KG1 (cell line): ENCODE measurements around the gene APOA5.
"Not testable (repeated sequence)": the region's sequence is repeated elsewhere in the genome, so short reads cannot be mapped to it uniquely, and the experiment has no call there.

Experiments
- DNase-seq: peaks from one replicate; lab custom pipeline; 2025; lab: John Stamatoyannopoulos, UW

Gene APOA5

GRCh38 chr11:116827461-116827860 is 35.8 kb upstream of the APOA5 start:
- DNase-seq: no peak

DNA sequence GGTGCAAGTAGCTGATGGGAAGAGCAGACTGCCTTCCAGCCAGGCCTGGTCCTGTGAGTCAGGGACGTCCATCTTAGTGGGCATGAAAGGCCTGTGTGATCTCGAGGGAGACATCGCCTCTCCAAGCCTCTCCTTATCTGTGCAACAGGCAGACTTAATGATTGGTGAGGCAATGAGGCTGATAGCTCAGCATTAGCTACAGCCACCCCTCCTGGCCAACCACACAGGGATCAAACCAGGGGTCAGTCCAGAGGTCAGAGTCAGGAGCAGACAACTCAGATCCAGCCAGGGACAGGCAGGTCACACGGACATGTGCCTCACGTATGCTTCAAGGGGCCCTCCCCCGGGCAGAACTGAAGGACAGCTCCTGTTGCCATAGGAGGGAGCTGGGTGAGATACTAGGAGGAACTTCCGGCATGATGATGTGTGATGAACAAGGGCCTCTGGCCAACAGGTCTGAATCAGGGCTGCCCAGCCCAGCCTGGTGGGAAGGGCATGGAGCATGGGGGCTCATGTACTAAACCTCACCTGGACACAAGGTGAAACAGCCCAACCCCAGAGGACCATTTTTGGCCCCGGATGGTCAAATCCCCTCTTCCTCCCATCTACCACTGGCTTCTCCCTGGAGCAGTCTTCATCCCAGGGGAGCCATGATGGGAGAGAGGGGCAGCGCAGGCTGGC is 35.2 kb upstream of the APOA5 start:
- no peak for DNase-seq

- DNase-seq: no peak
Measured at GRCh38 chr11:116825854-116826750, 34.4 kb upstream of the APOA5 start.

DNA sequence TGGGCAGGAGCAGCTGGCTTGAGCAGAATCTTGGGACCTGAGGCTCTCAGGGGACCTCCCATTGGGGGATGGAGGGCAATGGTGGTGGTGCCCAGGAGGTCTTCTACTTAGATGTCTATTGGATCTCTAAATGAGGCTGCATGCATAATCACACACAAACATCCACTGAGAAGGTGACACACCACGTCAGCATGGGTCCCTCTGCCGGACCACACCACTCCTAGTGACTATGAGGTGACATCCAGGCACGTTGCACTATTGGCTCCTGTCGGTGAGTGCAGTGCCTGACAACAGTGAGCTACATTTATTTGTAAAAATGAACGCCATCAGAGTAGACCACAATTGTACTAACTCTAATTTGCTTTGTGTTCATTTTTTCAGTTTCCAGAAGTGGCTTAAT is 33.8 kb upstream of the APOA5 start:
- no peak for DNase-seq

DNA sequence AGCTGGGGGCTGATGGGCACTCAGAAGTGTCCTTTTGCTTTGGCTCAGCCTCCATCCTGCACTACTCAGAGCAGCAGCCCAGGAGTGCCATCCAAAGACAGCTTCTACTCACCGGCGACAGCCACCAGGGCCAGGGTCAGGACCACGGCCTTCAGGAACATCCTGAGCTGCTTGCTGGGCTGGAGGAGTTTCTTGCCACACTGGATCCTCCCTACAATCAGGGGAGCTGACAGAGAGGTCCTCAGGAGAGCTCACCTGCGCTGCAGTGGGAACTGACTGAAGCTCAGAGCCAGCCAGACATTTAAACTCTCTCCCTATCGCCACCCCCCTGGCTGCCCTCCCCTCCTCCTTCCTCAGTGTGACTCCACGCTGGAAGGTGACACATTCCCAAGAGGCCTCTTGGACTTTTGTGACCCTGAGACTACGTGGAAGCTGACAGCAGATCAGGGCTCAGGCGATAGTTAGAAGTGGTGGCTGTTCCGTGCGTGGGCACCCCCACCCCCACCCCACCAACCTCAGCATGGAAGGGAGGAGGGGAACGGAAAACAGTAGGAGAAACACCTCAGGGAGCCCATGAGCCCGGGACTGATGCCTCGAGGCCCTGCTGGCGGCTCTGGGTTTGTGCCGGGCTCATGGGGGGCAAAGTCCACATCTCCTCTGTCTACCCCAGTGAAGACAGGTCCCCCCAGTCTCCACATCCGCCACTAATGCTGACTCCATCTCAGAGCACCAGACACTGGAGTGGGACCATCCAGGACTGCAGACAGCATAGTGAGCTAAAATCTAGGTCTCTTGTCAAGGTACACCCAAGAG is 31.6 kb upstream of the APOA5 start, which contains the start of gene APOA4:
APOA4 (minus strand) TSS at position 274 of the 813 bp plus-strand sequence; CDS start at position 161, 113 bp downstream.
- no peak for DNase-seq

- DNase-seq: no peak
Measured at GRCh38 chr11:116822575-116822974, 30.9 kb upstream of the APOA5 start.

GRCh38 chr11:116821050-116821918 is 29.6 kb upstream of the APOA5 start:
- no peak for DNase-seq

GRCh38 chr11:116819049-116819448 is 27.4 kb upstream of the APOA5 start:
- no peak for DNase-seq

GRCh38 chr11:116814502-116814901 is 22.8 kb upstream of the APOA5 start:
- no peak for DNase-seq

DNA sequence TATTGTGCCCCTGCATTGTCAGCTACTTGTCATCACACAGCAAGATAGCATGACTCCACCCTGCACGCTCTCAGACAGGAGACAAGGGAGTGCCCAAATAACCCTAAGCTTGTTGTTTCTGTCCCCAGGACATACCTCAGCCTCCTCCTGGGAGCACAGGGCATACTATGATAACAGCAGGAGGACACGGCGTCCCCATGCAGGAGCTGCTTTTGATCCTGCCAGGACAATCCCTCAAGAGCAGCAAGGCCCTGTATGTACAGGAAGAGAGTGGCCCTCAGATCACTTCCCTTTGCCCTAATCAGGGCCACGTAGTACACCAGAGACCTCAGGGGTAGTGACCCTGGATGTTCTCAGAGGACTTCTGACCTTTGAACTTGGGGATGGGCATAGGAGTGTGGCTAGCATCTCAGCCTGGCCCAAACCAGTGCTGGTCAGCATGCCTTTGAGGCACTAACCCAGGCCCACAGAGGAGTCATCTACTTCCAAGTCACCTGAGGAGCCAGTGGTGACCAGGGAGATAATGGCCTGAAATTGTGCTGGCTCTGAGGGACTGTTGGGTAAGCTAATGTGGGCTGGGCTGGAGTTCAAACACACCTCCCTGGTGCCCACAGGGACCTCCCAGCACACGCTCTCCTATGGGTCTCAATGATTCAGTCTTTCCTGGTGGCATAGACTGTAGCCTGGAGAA is 22.2 kb upstream of the APOA5 start:
- no peak for DNase-seq

GRCh38 chr11:116813170-116813569 is 21.5 kb upstream of the APOA5 start:
- DNase-seq: no peak

- no peak for DNase-seq
Measured at GRCh38 chr11:116812109-116812508, 20.4 kb upstream of the APOA5 start.

- no peak for DNase-seq
Measured at GRCh38 chr11:116811194-116811593, 19.5 kb upstream of the APOA5 start.

- DNase-seq: no peak
Measured at GRCh38 chr11:116808262-116809175, 16.8 kb upstream of the APOA5 start.

- no peak for DNase-seq
Measured at GRCh38 chr11:116807601-116808261, 16.1 kb upstream of the APOA5 start.

- no peak for DNase-seq
Measured at GRCh38 chr11:116804001-116804400, 12.3 kb upstream of the APOA5 start.

DNA sequence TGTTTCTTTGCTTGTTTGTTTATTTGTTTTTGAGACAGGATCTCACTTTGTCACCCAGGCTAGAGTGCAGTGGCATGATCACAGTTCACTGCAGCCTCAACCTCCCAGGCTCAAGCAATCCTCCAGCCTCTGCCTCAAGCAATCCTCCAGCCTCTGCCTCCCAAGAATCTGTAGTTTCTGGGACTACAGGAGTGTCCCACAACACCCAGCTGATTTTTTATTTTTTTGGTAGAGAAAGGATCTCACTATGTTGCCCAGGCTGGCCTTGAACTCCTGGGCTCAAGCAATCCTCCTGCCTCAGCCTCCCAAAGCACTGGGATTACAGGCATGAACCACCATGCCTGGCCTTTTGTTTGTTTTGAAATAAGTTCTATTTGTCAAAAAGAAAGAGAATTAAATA is 10.0 kb upstream of the APOA5 start:
- DNase-seq: not testable (repeated sequence)

GRCh38 chr11:116800610-116801009 is 8.9 kb upstream of the APOA5 start:
- no peak for DNase-seq

GRCh38 chr11:116798368-116798767 is 6.7 kb upstream of the APOA5 start:
- DNase-seq: no peak
